Left lung (tissue), 10 donors: ENCODE results near the gene REP15. TPM values are rescaled to one million over a fixed set of nuclear protein-coding genes. Genes with fewer than 3 reads are reported as not detected.

Experiments
- ATAC-seq: fragments of 200-7000 bp; cut with Tn5 transposase; one replicate; pipeline ENCODE4 v1.9.1; 2020; ENCODE audit warnings: moderate library complexity
- DNase-seq, 4 donors: peaks; one replicate each; pipeline ENCODE4 v3.0.0-alpha.2; 2013 to 2020
- H3K27ac ChIP-seq, 2 donors: fragments of 200-600 bp; sonication (generic) in 1 of 2; one replicate each; pipeline versions ENCODE4 v1.5.0 to v1.8.0; 2020 to 2021
- H3K27me3 ChIP-seq, 2 donors: fragments of 200-600 bp; sonication (generic) in 1 of 2; one replicate each; pipeline versions ENCODE4 v1.5.0 to v1.8.0; 2020 to 2021
- H3K36me3 ChIP-seq, 2 donors: fragments of 200-600 bp; sonication (generic) in 1 of 2; one replicate each; pipeline versions ENCODE4 v1.5.0 to v1.8.0; 2020 to 2021
- H3K4me1 ChIP-seq, 2 donors: fragments of 200-600 bp; one replicate each; pipeline ENCODE4 v1.8.0; 2021
- H3K4me3 ChIP-seq, 2 donors: fragments of 200-600 bp; sonication (generic) in 1 of 2; one replicate each; pipeline versions ENCODE4 v1.5.0 to v1.8.0; 2020 to 2021; ENCODE audit warnings: mild to moderate bottlenecking in 1 of 2
- H3K9me3 ChIP-seq, 2 donors: fragments of 200-600 bp; sonication (generic) in 1 of 2; one replicate each; pipeline versions ENCODE4 v1.5.0 to v1.8.0; 2020 to 2021
- CTCF ChIP-seq, 2 donors: fragments of 200-600 bp; sonication (generic) in 1 of 2; IDR thresholded peaks; one replicate each; pipeline versions ENCODE4 v1.5.0 to v1.8.0; 2021; ENCODE audit warnings: antibody characterized with exemption in 2 of 2
- intact Hi-C, 2 donors: fragments of 100-400 bp; cut with DNase I; formaldehyde crosslinking; loops; one replicate each; pipeline versions ENCODE4 v1.11.2 to v1.14.2; 2022
- polyA plus RNA-seq, 6 donors: library from polyadenylated mRNA; unstranded; fragments of 120-200 nt; gene quantifications; one replicate each; pipeline ENCODE4 v1.2.1, GENCODE V29; 2013; ENCODE audit not compliant: insufficient read length in 6 of 6
- total RNA-seq, 2 donors: library from RNA; stranded (reverse); fragmentation: NEBNext Ultra II Directional; extraction: Animal tissue kit (Norgen Biotek cat#: 25700); gene quantifications; one replicate each; pipeline ENCODE4 v1.2.1, GENCODE V29; 2021
- donor health status: DM: no; HTN: yes; CAD: no.
- donor health status: DM: no; HTN: no; CAD: no.

REP15 gene
- total and polyA plus RNA-seq, 8 donors: 2.4 to 3.6 (median 3.1) TPM

GRCh38 chr12:27672051-27672450 is 24.2 kb upstream of the REP15 start:
- Histone ChIP-seq H3K27me3 (no peaks in the 10 kb centered on the region), H3K27ac (no peak overlapping the region), H3K4me1 (no peaks in the 10 kb centered on the region), H3K4me3 (no peak overlapping the region), H3K36me3 (peaks cover 0 to 35% of the 10 kb centered on the region in 2 donors), H3K9me3 (no peaks in the 10 kb centered on the region)
- ATAC-seq (no peak), DNase-seq (no peak)
- intact Hi-C loops: no loop called here
- TF ChIP-seq CTCF (IDR thresholded peaks at IDR 0.05): no peak

- no peaks in the 10 kb centered on the region for H3K27me3 ChIP-seq
- H3K9me3 ChIP-seq: no peaks in the 10 kb centered on the region
- DNase-seq: no peak
- no peak overlapping the region for H3K27ac ChIP-seq
- no peak overlapping the region for H3K4me3 ChIP-seq
- no peak for ATAC-seq
- H3K4me1 ChIP-seq: no peaks in the 10 kb centered on the region
- intact Hi-C loops: no loop called here
- TF ChIP-seq CTCF (IDR thresholded peaks at IDR 0.05): no peak
- peaks cover 0 to 33% of the 10 kb centered on the region in 2 donors for H3K36me3 ChIP-seq
These were observed 23.6 kb upstream of the REP15 start for GRCh38 chr12:27672643-27673042.

DNA sequence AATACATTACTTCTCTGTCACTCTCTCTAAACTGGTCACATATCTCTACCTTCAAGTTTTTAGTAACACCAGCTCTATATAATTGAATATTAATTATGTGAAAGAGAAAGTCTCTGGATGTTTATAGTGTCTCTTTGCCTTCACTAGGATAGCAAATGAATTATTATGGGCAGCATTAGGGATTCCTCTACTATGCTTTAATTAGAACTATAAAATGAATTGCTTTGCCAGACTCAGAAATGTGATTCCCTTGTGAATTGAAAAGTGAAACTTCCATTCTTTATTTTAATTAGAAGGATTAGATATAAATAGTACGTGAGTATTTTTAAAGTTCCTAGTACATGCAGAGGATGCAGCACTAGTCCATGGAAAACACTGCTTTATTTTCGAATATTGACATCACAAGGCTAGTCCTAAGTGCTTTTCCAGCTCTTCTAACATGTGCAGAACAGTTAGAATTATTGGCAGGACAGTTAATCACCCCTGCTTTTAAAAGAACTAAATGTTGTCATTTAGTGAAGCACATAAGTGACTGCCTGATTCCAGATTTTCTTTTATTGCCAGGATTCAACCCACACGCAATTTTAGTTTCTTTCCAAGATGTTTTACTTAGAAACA is 23.0 kb upstream of the REP15 start:
- H3K27ac ChIP-seq: no peak overlapping the region
- intact Hi-C loops: no loop called here
- peaks cover 0 to 32% of the 10 kb centered on the region in 2 donors for H3K36me3 ChIP-seq
- no peaks in the 10 kb centered on the region for H3K27me3 ChIP-seq
- H3K4me3 ChIP-seq: no peak overlapping the region
- H3K4me1 ChIP-seq: no peaks in the 10 kb centered on the region
- DNase-seq (no peak), ATAC-seq (no peak)
- no peaks in the 10 kb centered on the region for H3K9me3 ChIP-seq
- TF ChIP-seq CTCF (IDR thresholded peaks at IDR 0.05): no peak

- Histone ChIP-seq H3K27ac (no peak overlapping the region), H3K9me3 (no peaks in the 10 kb centered on the region), H3K36me3 (peaks cover 0 to 41% of the 10 kb centered on the region in 2 donors), H3K27me3 (no peaks in the 10 kb centered on the region), H3K4me1 (no peaks in the 10 kb centered on the region), H3K4me3 (no peak overlapping the region)
- no peak for DNase-seq
- no peak for ATAC-seq
- intact Hi-C loops: no loop called here
- no peak for TF ChIP-seq CTCF (IDR thresholded peaks at IDR 0.05)
These were observed 21.3 kb upstream of the REP15 start for GRCh38 chr12:27674989-27675388.

DNA sequence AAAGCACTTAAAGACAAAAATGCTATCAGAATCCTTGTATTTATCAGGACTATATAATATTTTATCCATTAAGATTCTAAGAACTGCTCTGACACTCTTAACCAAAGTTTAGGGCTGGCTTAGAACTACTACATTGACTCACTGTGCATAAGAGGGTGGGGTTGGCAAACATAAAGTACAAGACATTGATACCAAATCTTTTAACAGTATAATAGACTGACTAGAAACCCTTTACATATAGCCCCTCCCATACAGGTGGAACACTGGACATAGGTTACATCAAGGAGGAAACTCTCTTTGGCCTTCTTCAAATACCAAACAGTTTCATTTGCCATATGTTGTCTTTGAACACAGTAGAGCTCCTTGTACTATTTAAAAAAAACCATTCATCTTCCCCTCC is 15.6 kb upstream of the REP15 start:
- TF ChIP-seq CTCF (IDR thresholded peaks at IDR 0.05): no peak
- Histone ChIP-seq H3K4me1 (no peaks in the 10 kb centered on the region), H3K36me3 (peaks cover 0 to 74% of the 10 kb centered on the region in 2 donors), H3K27me3 (no peaks in the 10 kb centered on the region), H3K9me3 (no peaks in the 10 kb centered on the region), H3K27ac (no peak overlapping the region), H3K4me3 (no peak overlapping the region)
- DNase-seq (no peak), ATAC-seq (no peak)
- intact Hi-C loops: no loop called here
